Tibial nerve (tissue), 4 donors: ENCODE results near the gene FBLIM1. TPM values are rescaled to one million over a fixed set of nuclear protein-coding genes. Genes with fewer than 3 reads are reported as not detected.
A peak's percentile ranks its signal among the peaks of the same experiment; 100 is the strongest.

Source experiments
- DNase-seq, 2 donors: peaks; one replicate each; pipeline ENCODE4 v3.0.0-alpha.2; 2019; ENCODE audit warnings: low spot score in 2 of 2
- H3K27ac ChIP-seq, 4 donors: fragments of 200-600 bp; sonication (generic) in 3 of 4; one replicate each; pipeline ENCODE4 v1.5.1; 2017 to 2019; ENCODE audit warnings: mild to moderate bottlenecking in 1 of 4
- H3K27me3 ChIP-seq, 2 donors: fragments of 200-600 bp; sonication (generic) in 1 of 2; one replicate each; pipeline versions ENCODE4 v1.5.1 to v1.6.0; 2017 to 2019
- H3K36me3 ChIP-seq, 3 donors: fragments of 200-600 bp; sonication (generic); one replicate each; pipeline ENCODE4 v1.5.1; 2018 to 2019
- H3K4me1 ChIP-seq, 4 donors: fragments of 200-600 bp; sonication (generic) in 3 of 4; one replicate each; pipeline ENCODE4 v1.5.1; 2017 to 2019
- H3K4me3 ChIP-seq, 4 donors: fragments of 200-600 bp; sonication (generic) in 3 of 4; one replicate each; pipeline ENCODE4 v1.5.1; 2017 to 2019; ENCODE audit warnings: mild to moderate bottlenecking in 1 of 4, moderate library complexity in 1 of 4
- H3K9me3 ChIP-seq, 4 donors: fragments of 200-600 bp; sonication (generic) in 3 of 4; one replicate each; pipeline ENCODE4 v1.5.1; 2017 to 2019
- EP300 ChIP-seq, 2 donors: sonication (generic); formaldehyde crosslinking; IDR thresholded peaks; one replicate each; pipeline ENCODE4 v1.6.1; 2017; ENCODE audit warnings: antibody characterized with exemption in 2 of 2, mild to moderate bottlenecking in 1 of 2
- POLR2A ChIP-seq, 2 donors: fragments of 450-650 bp; IDR thresholded peaks; one replicate each; pipeline ENCODE4 v1.6.1; 2017; ENCODE audit warnings: antibody characterized with exemption in 2 of 2, mild to moderate bottlenecking in 2 of 2, moderate library complexity in 2 of 2
- WGBS, 2 donors: methylation state at CpG; one replicate each; pipeline ENCODE4 v1.1.5; 2018; 5-methylcytosine and 5-hydroxymethylcytosine counted together
- total RNA-seq, 4 donors: library from RNA; depleted of rRNA; stranded (reverse); fragments of >200 nt; gene quantifications; one replicate each; pipeline ENCODE4 v1.1.0, GENCODE V29; 2016
- TF ChIP-seq, protein P1 (sequence below), 5 experiments: fragments of 200-600 bp in 3 of 5; fragments of 450-650 bp in 2 of 5; sonication (generic) in 3 of 5; IDR thresholded peaks; one replicate each; pipeline ENCODE4 v1.5.1; 2016 to 2019; ENCODE audit warnings: antibody characterized with exemption in 5 of 5, mild to moderate bottlenecking in 3 of 5, moderate library complexity in 2 of 5

The FBLIM1 gene
- total RNA-seq, 4 donors from 2014 or later: 33.3 to 46.5 (median 44.1) TPM

DNA sequence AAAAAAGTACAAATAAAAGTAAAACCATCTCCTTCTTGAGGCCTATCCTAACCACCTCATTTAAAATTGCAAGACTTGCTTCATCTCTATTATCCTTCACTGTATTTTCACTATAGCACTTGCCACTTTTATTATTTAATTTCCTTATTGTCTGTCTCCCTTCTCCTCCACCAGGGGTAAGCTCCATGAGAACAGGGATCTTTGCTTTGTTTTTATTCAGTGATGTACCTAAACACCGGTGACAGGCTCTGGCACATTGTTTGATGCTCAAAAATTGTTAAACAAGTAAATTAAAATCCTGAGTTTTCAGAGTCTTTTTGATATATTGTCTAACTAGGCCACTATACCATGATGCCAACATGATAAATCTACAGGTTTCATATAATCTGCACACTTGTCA is 71.7 kb downstream of the FBLIM1 start:
- H3K4me1 ChIP-seq: peaks cover 0 to 46% (median 17%) of the 10 kb centered on the region in 4 donors

DNA sequence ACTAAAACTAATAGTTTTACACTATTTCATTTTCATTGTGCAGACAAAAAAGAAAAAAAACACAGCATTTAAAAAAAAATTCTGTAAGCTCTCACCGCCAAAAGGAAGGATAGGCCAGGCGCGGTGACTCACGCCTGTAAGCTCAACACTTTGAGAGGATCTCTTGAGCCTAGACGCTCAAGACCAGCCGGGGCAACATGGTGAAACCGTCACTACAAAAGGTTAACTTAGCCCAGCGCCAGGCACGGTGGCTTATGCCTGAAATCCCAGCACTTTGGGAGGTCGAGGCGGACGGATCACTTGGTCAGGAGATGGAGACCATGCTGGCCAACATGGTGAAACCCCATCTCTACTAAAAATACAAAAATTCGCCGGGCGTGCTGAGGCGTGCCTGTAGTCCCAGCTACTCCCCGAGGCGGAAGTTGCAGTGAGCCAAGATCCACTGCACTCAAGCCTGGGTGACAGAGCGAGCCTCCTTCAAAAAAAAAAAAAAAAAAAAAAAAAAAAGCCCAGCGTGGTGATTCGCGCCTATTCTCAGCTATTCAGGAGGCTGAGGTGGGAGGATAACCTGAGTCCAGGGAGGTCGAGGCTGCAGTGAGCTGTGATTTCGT is 74.6 kb downstream of the FBLIM1 start:
- peak in 1 of 2 donors; percentile 40 for DNase-seq
- TF ChIP-seq POLR2A (IDR thresholded peaks at IDR 0.05) (no peak), EP300 (IDR thresholded peaks at IDR 0.05) (no peak)
- TF ChIP-seq, protein P1, sequence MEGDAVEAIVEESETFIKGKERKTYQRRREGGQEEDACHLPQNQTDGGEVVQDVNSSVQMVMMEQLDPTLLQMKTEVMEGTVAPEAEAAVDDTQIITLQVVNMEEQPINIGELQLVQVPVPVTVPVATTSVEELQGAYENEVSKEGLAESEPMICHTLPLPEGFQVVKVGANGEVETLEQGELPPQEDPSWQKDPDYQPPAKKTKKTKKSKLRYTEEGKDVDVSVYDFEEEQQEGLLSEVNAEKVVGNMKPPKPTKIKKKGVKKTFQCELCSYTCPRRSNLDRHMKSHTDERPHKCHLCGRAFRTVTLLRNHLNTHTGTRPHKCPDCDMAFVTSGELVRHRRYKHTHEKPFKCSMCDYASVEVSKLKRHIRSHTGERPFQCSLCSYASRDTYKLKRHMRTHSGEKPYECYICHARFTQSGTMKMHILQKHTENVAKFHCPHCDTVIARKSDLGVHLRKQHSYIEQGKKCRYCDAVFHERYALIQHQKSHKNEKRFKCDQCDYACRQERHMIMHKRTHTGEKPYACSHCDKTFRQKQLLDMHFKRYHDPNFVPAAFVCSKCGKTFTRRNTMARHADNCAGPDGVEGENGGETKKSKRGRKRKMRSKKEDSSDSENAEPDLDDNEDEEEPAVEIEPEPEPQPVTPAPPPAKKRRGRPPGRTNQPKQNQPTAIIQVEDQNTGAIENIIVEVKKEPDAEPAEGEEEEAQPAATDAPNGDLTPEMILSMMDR (IDR thresholded peaks at IDR 0.05): no peak
- H3K27ac ChIP-seq: peak overlapping the region; percentile 99 to 100 (median 100)
- no peaks in the 10 kb centered on the region for H3K36me3 ChIP-seq
- no peaks in the 10 kb centered on the region for H3K9me3 ChIP-seq
- peaks cover 0 to 49% (median 14%) of the 10 kb centered on the region in 4 donors for H3K4me1 ChIP-seq
- H3K27me3 ChIP-seq: no peaks in the 10 kb centered on the region
- WGBS, 2 donors: 54 to 63% methylated on average over 24 of the region's 24 CpGs
- H3K4me3 ChIP-seq: peak overlapping the region; percentile 73 to 93 (median 86)

More for the DNA sequence above, 71.7 kb downstream of the FBLIM1 start:
- Histone ChIP-seq H3K9me3 (no peaks in the 10 kb centered on the region), H3K27ac (peak overlapping the region in 3 of 4 donors; percentile 1 to 100 (median 51)), H3K4me3 (no peak overlapping the region), H3K27me3 (no peaks in the 10 kb centered on the region), H3K36me3 (no peaks in the 10 kb centered on the region)
- TF ChIP-seq, protein P1 (IDR thresholded peaks at IDR 0.05): peak in 1 of 5 experiments; percentile 10
- no peak for TF ChIP-seq POLR2A (IDR thresholded peaks at IDR 0.05)
- DNase-seq: no peak
- 63 to 79% methylated on average over 1 of the region's 1 CpG for WGBS, 2 donors

DNA sequence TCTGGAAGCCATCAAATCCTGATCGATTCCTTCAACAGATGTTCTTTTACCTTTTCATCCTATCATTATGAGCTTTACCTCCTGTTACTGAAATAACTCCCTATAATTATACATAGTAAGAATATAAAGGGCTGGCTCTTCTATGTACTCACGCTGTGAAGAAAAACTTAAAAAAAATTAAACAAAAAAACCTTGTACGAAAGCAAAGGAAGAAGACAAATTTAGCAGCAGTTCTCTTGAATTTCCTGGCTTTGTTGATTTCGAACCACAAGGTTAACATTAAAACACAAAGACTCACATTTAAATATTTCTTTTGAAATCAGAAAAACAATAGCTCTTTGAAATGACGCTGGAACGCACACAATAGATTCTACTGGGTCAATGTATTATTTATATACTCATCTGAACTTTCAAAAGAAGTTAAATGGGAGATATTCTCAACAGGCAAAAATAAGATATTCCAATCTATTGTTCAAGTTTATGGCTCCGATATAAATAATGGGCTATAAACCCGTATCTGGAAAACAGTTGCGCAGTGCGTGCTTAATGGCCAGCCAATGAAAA is 75.3 kb downstream of the FBLIM1 start:
- 0 to 2% methylated on average over 10 of the region's 10 CpGs for WGBS, 2 donors
- Histone ChIP-seq H3K27ac (peak overlapping the region; percentile 99 to 100 (median 100)), H3K27me3 (no peaks in the 10 kb centered on the region), H3K4me3 (peak overlapping the region; percentile 73 to 93 (median 86)), H3K36me3 (no peaks in the 10 kb centered on the region), H3K9me3 (no peaks in the 10 kb centered on the region), H3K4me1 (peaks cover 0 to 49% (median 14%) of the 10 kb centered on the region in 4 donors)
- DNase-seq: no peak
- TF ChIP-seq EP300 (IDR thresholded peaks at IDR 0.05) (no peak), POLR2A (IDR thresholded peaks at IDR 0.05) (no peak)
- TF ChIP-seq, protein P1 (IDR thresholded peaks at IDR 0.05): peak in 2 of 5 experiments; percentile 1 to 4

DNA sequence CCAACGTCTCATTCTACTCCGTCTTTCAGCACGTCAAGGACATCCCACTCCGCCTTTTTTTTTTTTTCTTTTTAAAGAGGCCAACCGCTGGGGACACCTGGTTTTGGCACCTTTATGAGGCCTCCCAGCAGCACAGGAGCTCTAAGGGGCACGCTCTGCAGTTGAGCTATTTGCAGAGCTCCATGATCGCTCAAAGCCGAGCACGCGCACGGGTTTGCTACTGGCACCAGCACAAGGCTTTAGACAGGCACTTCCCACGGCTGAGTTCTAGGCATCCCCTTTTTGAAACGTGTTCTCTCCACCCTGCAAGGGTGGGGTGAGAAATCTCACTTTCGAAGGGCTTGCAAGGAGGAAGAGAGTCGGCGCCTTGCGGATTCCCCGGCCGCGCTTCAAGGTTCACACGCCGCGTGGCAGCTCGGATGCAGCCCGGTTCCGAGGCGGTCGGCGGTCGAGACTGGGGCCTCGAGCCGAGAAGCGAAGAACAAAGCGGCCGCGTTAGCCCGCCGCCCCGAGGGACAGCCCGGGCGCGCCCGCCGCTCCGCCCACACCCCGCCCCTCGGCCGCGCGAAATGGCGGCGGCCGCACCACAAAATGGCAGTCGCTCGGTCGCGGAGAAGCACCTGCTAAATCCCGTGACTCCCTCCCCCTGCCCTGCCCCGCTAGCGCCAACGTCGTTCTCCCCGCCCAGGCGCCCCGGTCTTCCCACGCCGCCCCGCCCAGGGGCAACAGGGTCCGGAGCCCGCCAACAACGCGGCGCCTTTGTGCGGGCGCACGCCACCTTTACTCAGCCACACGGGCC is 76.0 kb downstream of the FBLIM1 start:
- TF ChIP-seq POLR2A (IDR thresholded peaks at IDR 0.05) (peak; percentile 73 to 83), EP300 (IDR thresholded peaks at IDR 0.05) (peak in 1 of 2 donors; percentile 81)
- TF ChIP-seq, protein P1 (IDR thresholded peaks at IDR 0.05): peak in 2 of 5 experiments; percentile 0 to 29
- no peaks in the 10 kb centered on the region for H3K36me3 ChIP-seq
- H3K27me3 ChIP-seq: no peaks in the 10 kb centered on the region
- DNase-seq: peak; percentile 68 to 84
- H3K27ac ChIP-seq: peak overlapping the region; percentile 99 to 100 (median 100)
- H3K9me3 ChIP-seq: no peaks in the 10 kb centered on the region
- WGBS, 2 donors: 0 to 1% methylated on average over 58 to 64 of the region's 77 CpGs
- H3K4me3 ChIP-seq: peak overlapping the region; percentile 73 to 93 (median 86)
- H3K4me1 ChIP-seq: peaks cover 0 to 47% (median 14%) of the 10 kb centered on the region in 4 donors
